GM19467 (cell line): ENCODE measurements around the gene EFCAB5.
"Not testable (repeated sequence)": the region's sequence is repeated elsewhere in the genome, so short reads cannot be mapped to it uniquely, and the experiment has no call there.

Experiments used
- ATAC-seq: cut with Tn5 transposase; IDR thresholded peaks from one replicate; pipeline ENCODE4 v1.9.1; 2021; ENCODE audit warnings: mild to moderate bottlenecking, moderate library complexity; ENCODE audit not compliant: unreplicated experiment

EFCAB5 gene

DNA sequence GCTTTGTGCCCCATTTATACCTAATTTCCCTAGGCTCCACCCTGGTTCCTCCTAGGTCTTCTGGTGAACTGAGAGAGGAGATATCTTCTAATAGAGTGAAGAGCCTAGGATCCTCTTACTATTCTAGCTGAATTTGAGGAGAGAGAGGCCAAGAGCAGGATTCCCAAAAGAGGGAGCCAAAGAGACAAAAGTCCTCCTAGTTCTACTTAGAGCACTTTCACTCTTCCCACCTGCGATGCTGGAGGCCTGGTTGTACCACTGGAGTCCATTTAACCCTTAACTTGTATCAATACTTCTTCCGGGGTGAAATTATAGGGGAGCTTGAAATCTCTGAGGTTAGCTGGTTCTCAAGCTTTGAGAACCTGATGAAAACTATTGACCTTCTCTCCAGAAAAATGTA is 8.1 kb upstream of the EFCAB5 start:
- ATAC-seq: no peak

DNA sequence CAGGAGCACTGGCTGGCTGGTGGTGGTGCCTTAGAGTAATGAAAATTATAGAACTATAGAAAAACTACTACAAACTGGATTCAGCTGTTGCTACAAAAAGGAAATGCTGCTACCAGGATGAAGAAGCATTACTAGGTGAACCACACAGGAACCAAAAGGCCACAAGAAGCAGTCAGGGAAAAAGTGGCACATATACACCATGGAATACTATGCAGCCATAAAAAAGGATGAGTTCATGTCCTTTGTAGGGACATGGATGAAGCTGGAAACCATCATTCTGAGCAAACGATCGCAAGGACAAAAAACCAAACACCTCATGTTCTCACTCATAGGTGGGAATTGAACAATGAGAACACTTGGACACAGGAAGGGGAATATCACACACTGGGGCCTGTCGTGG is 5.5 kb upstream of the EFCAB5 start:
- ATAC-seq: not testable (repeated sequence)

DNA sequence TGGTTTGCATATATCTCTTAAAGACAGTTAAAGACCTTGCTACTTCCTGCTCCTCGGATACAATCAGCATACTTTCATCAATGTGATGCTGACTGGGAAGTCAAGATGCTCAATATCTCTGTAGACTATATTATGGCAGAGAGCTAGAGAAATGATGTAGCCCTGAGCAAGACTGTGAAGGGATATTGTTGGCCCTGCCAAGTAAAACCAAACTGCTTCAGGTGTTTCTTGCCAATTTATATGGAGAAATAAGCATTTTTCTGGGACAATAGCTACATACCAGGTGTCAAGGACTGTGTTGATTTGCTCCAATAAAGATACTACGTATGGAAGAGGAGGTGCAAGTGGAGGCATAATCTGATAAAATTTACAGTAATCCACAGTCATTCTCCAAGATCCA is 4.7 kb upstream of the EFCAB5 start:
- no peak for ATAC-seq

DNA sequence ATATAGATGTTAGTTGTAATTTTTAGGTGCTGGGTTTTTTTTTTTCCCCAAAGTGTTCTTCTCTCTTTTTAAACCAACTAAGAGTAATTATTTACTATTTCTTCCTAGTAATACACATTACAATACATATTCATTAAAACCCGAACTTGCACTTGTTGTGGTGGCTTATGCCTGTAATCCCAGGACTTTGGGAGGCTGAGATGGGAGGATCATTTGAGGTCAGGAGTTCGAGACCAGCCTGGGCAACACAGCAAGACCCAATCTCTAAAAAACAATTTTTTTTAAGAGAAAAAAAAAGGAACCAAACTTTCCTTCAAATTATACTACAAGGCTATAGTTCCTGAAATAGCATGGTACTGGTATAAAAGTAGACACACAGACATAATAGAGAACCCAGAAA is 3.8 kb downstream of the EFCAB5 start:
- ATAC-seq: no peak

DNA sequence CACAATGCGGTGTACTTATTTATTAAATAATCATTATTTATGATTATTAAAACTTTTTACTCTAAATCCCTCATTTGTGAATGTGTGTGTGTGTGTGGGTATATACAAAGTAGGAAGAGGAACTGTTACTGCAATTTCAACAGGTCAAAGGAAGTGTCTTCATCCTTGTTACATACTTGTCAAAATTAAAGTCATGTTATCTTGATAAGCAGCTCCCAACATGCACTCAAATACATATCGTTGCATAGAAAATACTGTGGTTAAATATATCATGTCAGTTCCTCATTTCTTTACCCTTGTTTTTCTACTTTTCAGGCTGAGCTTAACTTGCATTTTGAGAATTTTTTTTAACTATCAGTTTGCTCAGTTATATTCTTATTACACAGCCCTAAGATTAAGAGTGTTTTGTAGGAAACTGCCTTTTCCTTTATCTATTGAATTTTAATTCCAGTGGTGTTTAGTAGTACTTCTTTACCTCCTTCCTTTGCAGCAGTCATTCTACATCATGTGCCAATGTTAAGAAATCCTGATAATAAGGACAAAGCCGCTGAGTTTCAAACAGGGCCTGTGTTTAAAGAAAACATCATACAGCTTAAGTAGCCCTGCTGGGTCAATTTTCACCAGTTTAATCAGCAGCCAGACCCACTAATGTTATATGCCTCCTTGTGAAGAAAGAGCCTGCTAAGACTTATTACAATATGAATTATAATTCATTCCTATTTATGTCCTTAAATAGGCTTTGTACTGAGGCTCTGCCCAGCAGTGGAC is 7.2 kb downstream of the EFCAB5 start:
- ATAC-seq: no peak

DNA sequence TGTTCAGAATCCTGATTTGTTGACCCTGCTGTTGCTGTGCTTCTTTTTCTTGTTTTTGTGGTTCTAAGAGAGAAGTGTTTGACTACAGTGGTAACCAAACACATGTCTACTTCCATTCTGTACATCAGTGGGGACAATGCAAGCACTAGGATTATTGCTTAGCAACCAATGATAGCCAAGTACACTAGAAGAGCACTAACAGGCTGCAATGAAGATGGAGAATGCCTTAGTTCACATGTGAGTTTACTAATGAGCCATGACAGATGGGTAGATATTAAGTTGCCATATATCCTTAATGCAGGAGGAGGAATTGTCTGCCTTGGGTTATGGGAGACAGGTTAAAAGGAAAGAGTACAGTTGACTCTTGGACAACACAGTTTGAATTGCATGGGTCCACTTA is 8.3 kb downstream of the EFCAB5 start:
- ATAC-seq: no peak

DNA sequence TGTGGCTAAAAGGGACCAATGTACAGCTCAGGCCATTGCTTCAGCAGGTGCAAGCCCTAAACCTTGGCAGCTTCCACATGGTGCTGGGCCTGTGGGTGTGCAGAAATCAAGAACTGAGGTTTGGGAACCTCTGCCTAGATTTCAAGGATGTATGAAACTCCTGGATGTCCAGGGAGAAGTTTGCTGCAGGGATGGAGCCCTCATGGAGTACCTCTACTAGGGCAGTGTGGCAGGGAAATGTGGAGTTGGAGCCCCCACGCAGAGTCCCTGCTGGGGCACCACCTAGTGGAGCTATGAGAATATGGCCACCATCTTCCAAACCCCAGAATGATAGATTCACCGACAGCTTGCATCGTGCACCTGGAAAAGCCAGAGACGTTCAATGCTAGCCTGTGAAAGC is 13.0 kb downstream of the EFCAB5 start:
- ATAC-seq: no peak

DNA sequence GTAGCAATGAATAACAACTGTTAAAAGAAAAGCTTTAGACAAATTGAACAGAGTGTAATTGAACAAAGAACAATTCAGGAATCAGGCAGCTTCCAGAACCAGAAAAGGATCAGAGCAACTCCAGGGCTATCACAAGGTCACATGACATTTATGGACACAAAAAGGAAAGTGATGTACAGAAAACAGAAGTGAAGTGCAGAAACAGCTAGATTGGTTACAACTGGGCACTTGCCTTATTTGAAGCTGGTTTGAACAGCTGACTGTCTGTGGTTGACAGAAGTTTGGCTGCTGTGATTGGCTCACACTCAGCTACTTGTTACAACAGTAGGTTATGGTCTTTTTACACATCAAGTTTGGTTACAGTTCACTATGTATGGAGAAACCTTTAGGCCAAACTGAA is 14.8 kb downstream of the EFCAB5 start:
- ATAC-seq: no peak

DNA sequence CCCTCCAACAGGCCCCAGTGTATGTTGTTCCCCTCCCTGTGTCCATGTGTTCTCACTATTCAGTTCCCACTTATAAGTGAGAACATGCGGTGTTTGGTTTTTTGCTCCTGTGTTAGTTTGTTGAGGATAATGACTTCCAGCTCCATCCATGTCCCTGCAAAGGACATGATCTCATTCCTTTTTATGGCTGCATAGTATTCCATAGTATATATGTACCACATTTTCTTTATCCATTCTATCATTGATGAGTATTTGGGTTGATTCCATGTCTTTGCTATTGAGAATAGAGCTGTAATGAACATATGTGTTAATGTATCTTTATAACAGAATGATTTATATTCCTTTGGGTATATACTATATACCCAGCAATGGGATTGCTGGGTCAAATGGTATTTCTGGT is 16.1 kb downstream of the EFCAB5 start:
- ATAC-seq: not testable (repeated sequence)

DNA sequence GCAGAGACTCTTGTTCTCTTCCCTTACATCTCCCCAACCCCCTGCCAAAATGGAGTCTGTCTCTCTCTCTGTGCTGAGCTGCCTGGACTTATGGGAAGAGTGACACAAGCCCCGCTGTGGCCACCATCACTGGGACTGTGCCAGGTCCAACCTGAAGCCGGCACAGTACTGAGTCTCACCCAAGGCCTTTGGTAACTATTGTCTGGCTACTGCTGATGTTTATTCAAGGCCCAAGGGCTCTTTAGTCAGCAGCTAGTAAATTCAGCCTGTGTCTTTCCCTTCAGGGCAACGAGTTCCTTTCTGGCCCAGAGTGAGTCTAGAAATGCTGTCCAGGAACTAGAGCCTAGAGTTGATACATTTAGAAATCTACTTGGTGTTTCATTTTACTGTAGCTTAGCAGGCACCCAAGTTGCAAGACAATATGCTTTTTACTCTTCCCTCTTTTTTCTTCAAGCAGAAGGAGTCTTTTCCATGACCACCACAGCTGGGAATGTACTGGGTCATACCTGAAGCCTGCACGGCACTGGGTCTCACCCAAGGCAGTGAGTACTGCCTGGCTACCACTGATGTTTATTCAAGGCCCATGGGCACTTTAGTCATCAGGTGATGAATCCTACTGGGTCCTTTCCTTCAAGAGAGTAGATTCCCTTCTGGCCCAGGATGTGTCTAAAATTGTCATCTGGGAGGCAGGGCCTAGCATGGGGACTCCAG is 17.7 kb downstream of the EFCAB5 start:
- ATAC-seq: no peak

DNA sequence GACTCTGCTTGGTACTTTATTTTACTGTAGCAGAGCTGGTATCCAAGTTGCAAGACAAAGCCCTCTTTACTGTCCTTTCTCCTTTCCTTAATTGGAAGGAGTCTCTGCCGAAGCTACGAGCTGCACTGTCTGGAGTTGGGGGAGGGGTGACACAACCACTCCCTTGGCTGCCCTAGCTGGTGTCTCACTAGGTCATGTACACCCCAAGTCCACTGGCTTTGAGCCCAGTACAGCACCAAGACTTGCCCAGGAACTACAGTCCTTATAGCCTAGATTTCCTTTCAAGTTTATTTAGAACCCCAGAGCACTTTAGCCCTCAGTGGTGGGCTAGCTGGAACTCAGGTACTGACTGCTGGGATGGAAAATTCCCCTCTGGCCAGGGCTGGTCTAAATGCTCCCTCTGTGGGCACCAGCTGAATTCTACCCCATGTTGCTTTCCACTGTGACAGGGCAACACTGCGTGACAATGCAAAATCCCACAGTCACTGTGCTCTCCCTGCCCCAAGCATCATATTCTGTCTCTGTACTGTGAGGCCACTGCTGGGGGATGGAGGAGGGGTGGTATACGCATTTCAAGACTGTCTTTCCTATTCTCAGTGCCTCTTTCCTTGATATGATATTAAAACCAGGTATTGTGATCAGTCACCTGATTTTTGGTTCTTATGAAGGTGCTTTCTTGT is 18.4 kb downstream of the EFCAB5 start:
- ATAC-seq: no peak

DNA sequence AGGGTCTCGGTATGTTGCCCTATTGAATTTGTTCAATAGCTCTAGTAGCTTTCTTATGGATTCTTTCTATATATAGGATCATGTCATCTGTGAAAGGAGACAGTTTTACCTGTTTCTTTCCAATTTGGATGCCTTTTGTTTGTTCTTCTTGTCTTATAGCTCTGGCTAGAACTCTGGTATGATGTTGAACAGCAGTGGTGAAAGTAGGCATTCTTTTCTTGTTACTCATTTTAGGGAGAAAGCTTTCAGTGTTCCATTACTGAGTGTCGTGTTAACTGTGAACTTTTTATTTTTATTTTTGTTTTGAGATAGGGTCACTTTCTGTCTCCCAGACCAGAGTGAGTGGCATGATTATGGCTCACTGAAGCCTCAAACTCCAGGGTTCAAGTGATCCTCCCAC is 21.2 kb downstream of the EFCAB5 start:
- no peak for ATAC-seq

DNA sequence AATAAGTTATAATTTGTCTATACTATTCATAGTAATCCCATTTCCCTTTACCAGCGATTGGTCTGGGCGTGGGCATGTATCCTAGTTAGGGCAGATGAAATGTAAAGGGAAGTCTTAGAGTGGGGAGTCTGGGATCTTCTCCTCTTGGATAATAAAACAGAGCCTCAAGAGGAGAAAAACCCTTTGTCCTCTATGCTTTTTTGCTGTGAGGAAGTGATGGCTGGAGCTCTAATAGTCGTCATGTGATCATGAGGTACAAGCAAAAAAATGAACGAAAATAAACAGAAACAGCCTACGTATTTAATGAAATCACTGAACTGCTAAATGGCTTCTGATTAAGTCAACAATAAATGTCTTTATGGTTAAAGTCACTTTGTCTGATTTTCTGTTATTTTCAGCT is 26.8 kb downstream of the EFCAB5 start:
- no peak for ATAC-seq

DNA sequence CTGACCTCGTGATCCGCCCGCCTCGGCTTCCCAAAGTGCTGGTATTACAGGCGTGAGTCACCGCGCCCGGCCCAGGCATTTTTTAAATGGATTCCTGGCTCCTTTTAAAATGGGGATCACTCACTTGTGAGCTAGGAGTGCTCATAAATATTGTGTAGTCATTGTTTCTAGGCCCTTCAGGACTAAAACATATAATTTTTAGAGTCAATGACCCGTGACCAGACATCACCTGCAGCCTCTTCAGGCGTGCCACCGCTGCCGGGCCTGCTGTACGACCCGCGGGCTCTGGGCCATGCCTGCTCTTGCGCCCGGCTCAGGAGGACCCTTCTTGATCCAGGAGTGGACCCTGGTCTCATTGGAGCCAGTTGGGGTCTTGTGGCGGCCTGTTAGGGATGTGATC is 30.8 kb downstream of the EFCAB5 start:
- no peak for ATAC-seq

DNA sequence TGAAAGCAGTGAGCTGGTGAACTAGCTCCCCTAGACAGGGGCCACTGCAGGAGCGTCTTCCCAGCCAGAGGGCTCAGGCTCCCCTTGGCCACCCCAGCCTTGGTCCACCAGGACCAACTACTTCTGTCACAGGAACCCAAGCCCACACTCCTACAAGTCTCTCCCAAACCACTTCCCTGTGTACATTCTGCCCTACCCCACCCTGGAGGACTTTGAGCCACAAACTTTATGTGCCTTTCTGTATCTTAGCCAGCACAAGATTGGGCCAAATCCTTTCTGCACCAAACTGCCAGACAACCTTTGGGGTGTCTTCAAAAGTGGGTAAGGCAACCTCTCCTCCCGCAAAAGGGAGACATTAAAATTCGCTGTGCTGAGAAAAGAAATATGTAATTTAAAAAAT is 31.6 kb downstream of the EFCAB5 start:
- no peak for ATAC-seq

DNA sequence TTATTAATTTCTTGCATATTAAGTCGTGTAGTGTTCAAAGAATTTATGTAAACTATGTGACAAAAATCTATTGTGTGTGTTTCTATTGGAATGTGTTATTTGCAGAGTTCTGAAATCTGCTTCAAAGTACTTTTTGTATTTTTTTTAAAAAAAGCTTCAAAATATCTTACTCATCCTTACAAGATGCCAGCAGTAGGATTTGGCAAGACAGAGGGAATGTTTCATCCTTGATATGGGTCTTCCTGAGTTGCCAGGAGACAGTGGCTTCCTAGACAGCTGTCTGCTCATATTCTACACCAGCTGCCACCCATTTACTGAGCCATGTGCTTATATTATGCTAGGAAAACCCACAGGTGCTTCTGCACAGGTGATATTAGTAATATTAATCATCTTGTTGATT is 36.4 kb downstream of the EFCAB5 start:
- no peak for ATAC-seq

DNA sequence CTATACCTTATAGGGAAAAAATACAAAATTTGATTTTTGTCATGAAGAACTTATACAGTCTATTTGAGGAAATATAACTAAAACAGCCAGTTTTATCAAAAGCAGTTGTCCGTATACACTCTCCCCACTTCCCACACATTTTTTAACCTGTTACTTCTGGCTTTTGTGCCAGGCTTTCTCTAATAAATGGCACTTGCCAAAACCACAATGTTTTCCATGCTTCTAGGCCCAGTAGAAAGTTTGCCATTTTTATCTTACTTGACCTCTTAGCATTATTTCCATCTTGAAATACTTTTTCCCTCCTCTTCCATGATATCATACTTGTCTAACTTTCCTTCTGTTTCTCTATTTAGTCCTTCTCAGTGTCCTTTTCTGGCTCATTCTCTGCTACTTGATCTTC is 38.8 kb downstream of the EFCAB5 start:
- ATAC-seq: no peak

DNA sequence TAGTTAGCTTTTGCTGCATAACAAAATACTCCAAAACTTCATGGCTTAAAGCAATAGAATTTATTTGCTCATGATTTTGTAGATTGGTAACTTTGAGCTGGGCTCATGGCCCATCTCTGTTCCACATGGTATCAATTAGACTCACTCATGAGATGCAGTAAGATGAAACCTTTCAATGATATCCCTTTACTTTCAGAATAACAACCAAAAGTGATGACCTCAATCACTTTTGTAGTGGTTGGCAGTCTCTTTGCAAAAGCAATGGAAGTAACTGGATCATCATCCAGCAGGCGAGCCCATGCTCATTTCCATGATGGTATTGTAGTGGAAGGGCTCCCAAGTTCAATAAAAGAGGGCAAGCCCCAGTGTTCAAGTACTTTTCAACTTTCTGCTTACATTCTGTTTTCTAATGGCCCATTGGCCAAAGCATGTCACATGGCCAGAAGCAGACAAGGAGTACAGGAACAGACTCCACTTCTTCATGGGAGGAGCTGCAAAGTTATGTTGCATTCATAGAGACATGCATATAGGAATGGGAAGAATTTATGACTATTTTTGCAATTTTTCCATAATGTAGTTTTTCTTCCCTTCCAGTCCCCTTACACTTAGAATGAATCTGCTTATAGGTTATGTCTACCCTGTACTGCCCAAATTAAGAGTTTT is 41.7 kb downstream of the EFCAB5 start:
- no peak for ATAC-seq

DNA sequence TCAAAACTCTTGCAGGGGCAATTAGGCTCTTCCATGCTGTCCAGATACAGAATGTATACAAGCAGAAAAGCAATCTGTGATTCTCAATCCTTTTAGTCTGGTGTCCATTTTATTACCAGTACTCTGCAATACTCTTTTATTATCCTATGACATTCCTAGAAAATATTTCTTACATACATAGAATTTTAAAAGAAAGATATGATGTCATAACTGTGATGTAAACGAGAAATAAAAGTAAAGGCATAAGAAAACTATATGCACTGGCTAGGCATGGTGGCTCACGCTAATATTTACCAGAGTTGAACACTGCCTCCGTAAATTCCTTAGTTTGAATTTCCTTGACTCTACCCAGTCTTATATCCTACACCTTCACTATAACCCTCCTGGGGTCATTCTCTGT is 55.0 kb downstream of the EFCAB5 start:
- no peak for ATAC-seq

DNA sequence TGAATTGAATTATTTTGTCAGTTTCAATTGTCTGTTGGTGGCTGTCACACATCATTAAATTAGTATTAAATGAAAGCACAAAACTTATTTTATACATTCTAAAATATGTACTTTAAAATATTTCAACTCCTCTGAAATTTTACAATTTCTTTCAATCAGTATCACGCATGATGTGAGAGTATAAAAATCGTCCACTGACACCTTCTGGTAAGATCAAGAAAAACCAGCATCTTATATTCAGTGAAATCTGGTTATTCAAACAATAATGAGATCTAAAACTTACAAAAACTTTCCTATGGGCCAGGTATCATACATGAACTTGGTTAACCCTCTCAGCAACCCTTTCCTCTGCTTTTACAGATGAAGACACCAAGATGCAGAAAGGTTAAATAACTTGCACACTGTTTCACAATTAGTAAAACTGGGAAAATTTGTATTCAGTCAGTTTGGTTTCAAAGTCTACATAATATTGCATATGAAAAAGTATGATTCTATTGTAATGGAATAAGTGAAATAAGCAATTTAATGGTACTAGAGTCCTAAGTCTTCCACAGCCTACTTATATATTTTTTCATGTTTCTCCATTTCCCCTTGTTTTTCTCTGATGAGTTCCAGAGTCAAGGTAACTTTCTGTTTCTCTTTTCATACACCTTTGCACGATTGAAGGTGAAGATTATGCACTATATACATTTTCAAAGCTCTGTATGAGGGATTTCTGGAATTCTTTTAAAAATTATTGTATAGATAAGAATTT is 58.7 kb downstream of the EFCAB5 start:
- ATAC-seq: no peak

DNA sequence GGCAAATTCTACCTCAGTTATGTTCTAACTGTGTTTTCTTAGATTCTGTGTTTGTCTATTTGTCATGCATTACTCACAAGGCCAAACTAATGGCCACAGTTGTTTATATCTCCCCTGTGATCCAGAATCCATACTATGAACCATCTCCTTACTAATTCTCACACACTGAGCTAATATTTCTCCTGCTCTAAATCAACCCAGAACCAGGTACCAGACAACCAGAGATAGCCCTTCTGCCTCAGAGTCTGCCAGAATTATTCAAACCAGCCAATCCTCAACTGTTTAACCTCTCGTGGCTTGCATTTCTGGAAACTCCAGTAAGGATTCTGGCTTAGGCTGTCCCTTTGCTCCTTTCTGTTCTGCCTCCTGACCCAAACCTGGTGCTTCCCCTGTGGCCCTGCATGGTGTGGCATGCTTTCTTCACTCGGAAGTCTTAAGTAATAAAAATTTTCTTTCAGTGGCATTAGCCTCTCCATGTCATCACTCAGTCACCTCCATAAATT is 59.4 kb downstream of the EFCAB5 start:
- ATAC-seq: no peak
